AG04450 (cell line): ENCODE data around the gene CHD9NB. TPM values are rescaled to one million over a fixed set of nuclear protein-coding genes. Genes with fewer than 3 reads are reported as not detected.
A peak's percentile ranks its signal among the peaks of the same experiment; 100 is the strongest.

Experiments used
- CTCF ChIA-PET: fragments of 300-600, 350-600 bp; formaldehyde crosslinking; extraction: SDS; loops from one replicate; lab custom pipeline; 2022; ENCODE audit warnings: antibody characterized with exemption, inconsistent platforms; lab: Charles Lee
- POLR2A ChIA-PET: fragments of 350-600 bp; formaldehyde crosslinking; extraction: SDS; loops from one replicate; lab custom pipeline; 2021; ENCODE audit warnings: antibody characterized with exemption, inconsistent platforms; lab: Yijun Ruan, JAX
- DNase-seq: peaks from one replicate; pipeline ENCODE4 v3.0.0-alpha.2; 2011; ENCODE audit warnings: low read depth, low spot score
- H3K27ac ChIP-seq: one replicate; pipeline ENCODE4 v1.5.1; 2012; ENCODE audit warnings: low read depth, low read length, control low read depth
- H3K27me3 ChIP-seq: one replicate; pipeline ENCODE4 v1.6.0; 2012; ENCODE audit warnings: low read length; ENCODE audit not compliant: control insufficient read depth, insufficient read depth
- H3K4me3 ChIP-seq: 2 replicates; pipeline ENCODE4 v1.5.1; 2011; ENCODE audit warnings: mild to moderate bottlenecking, low read depth, low read length, control low read depth
- H3K9me3 ChIP-seq: 2 replicates; pipeline ENCODE4 v1.5.1; 2012; ENCODE audit warnings: low read length; ENCODE audit not compliant: control insufficient read depth, insufficient read depth
- CTCF ChIP-seq: IDR thresholded peaks from 2 replicates; pipeline ENCODE4 v1.5.1; 2011; ENCODE audit warnings: low read depth, low read length, control low read depth, inconsistent platforms
- polyA plus RNA-seq: library from polyadenylated mRNA; depleted of rRNA; stranded (reverse); fragments of >200 nt; gene quantifications from 2 replicates; pipeline ENCODE4 v1.2.3, GENCODE V29; 2011

Gene CHD9NB
- polyA plus RNA-seq, 1 experiment: 1.2 TPM

GRCh38 chr16:53085369-53085843 is 32.7 kb upstream of the CHD9NB start:
- H3K27me3 ChIP-seq: no peaks in the 10 kb centered on the region
- no peak for TF ChIP-seq CTCF
- CTCF ChIA-PET: no interaction called here
- H3K4me3 ChIP-seq: no peak overlapping the region
- peak overlapping the region; percentile 61 for H3K27ac ChIP-seq
- DNase-seq: no peak
- POLR2A ChIA-PET: interaction anchor here (2.2 kb wide), 1 partner anchor 13 kb away, joined by 6 read pairs; no protein-coding TSS in a partner anchor
- H3K9me3 ChIP-seq: no peaks in the 10 kb centered on the region

- H3K27ac ChIP-seq: peak overlapping the region; percentile 61
- CTCF ChIA-PET: no interaction called here
- POLR2A ChIA-PET: interaction anchor here (2.2 kb wide), 1 partner anchor 14 kb away, joined by 6 read pairs; no protein-coding TSS in a partner anchor
Measured at GRCh38 chr16:53084746-53085334, 32.1 kb upstream of the CHD9NB start.

GRCh38 chr16:53084141-53084541 is 31.4 kb upstream of the CHD9NB start:
- Histone ChIP-seq H3K4me3 (no peak overlapping the region), H3K27me3 (no peaks in the 10 kb centered on the region), H3K9me3 (no peaks in the 10 kb centered on the region), H3K27ac (no peak overlapping the region)
- POLR2A ChIA-PET: no interaction called here
- DNase-seq: no peak
- TF ChIP-seq CTCF: no peak
- CTCF ChIA-PET: no interaction called here

More at GRCh38 chr16:53084746-53085334, 32.1 kb upstream of the CHD9NB start:
- no peak for TF ChIP-seq CTCF
- H3K27me3 ChIP-seq: no peaks in the 10 kb centered on the region
- H3K4me3 ChIP-seq: no peak overlapping the region
- no peaks in the 10 kb centered on the region for H3K9me3 ChIP-seq
- no peak for DNase-seq

- Histone ChIP-seq H3K27ac (no peak overlapping the region), H3K9me3 (no peaks in the 10 kb centered on the region), H3K27me3 (no peaks in the 10 kb centered on the region), H3K4me3 (no peak overlapping the region)
- ChIA-PET CTCF (interaction anchor here (0.9 kb wide), 1 partner anchor 12 kb away, joined by 4 read pairs; no protein-coding TSS in a partner anchor), POLR2A (no interaction called here)
- no peak for DNase-seq
- no peak for TF ChIP-seq CTCF
Measured at GRCh38 chr16:53083119-53083518, 30.4 kb upstream of the CHD9NB start.

GRCh38 chr16:53082509-53082908 is 29.8 kb upstream of the CHD9NB start:
- H3K27ac ChIP-seq: no peak overlapping the region
- no peak overlapping the region for H3K4me3 ChIP-seq
- H3K27me3 ChIP-seq: no peaks in the 10 kb centered on the region
- no peak for TF ChIP-seq CTCF
- no peaks in the 10 kb centered on the region for H3K9me3 ChIP-seq
- DNase-seq: no peak
- ChIA-PET POLR2A (no interaction called here), CTCF (interaction anchor here (0.9 kb wide), 1 partner anchor 125 kb away, joined by 5 read pairs; no protein-coding TSS in a partner anchor)
